ENCODE measurements around the gene ERCC4.

DNA sequence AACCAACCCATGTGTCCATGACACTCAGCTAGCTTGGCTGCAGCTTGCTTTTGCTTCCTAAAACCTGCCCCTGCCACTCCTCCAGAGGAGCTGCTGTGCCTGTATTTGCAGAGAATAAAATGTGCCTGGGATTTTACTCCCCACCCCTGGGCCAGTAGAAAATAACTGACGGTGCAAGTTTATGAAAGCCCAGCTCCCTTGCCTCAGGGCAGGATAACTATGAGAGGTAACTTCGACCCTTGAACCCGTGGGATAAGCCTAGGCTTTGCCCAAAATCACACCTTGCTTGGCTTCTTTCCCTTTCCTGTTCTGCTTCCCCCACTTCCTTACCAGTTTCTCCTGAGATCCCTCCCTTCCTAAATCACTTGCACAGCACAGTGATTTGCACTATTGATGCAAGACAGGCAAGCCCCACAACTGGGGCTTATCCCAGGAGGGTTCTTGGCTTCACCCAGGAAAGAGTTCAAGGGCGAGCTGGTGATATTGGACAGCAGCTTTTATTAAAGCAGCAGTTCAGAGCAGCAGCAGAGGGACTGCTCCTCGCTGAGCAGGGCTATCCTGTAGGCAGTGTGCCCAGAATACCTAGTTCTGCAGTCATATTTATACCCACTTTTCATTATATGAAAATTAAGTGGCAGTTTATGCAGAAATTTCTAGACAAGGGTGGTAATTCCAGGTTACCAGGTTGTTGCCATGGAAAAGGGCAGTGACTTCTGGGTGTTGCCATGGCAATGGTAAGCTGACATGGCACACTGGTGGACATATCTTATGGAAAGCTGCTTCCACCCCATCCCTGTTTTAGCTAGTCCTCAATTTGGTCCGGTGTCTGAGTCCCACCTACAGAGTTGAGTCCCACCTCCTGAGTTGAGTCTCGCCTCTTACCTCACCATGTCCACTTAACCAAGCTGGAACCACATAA, 6.3 kb upstream of the ERCC4 start:
- TF ChIP-seq, protein P1, sequence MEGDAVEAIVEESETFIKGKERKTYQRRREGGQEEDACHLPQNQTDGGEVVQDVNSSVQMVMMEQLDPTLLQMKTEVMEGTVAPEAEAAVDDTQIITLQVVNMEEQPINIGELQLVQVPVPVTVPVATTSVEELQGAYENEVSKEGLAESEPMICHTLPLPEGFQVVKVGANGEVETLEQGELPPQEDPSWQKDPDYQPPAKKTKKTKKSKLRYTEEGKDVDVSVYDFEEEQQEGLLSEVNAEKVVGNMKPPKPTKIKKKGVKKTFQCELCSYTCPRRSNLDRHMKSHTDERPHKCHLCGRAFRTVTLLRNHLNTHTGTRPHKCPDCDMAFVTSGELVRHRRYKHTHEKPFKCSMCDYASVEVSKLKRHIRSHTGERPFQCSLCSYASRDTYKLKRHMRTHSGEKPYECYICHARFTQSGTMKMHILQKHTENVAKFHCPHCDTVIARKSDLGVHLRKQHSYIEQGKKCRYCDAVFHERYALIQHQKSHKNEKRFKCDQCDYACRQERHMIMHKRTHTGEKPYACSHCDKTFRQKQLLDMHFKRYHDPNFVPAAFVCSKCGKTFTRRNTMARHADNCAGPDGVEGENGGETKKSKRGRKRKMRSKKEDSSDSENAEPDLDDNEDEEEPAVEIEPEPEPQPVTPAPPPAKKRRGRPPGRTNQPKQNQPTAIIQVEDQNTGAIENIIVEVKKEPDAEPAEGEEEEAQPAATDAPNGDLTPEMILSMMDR (IDR thresholded peaks at IDR 0.05): no peak
- TF ChIP-seq POLR2AphosphoS5 (IDR thresholded peaks at IDR 0.05) (no peak), POLR2A (IDR thresholded peaks at IDR 0.05) (no peak)
